Gastrocnemius medialis (tissue), 4 donors: ENCODE results near the gene PLA2G2F.

Experiments used
- CTCF ChIP-seq, 5 experiments: fragments of 450-650 bp in 3 of 5; fragments of 200-600 bp in 2 of 5; sonication (generic) in 2 of 5; IDR thresholded peaks in 4 of 5; conservative IDR thresholded peaks in 1 of 5; 1 replicate in 4 of 5; 2 replicates in 1 of 5; pipeline ENCODE4 v1.5.1; 2016 to 2019; ENCODE audit warnings: antibody characterized with exemption in 5 of 5, mild to moderate bottlenecking in 3 of 5, moderate library complexity in 3 of 5
- POLR2A ChIP-seq, 2 donors: fragments of 450-650 bp; IDR thresholded peaks; one replicate each; pipeline ENCODE4 v1.6.1; 2017; ENCODE audit warnings: antibody characterized with exemption in 2 of 2, mild to moderate bottlenecking in 2 of 2, moderate library complexity in 2 of 2

- TF ChIP-seq CTCF (IDR thresholded peaks at IDR 0.05 in 4 of 5, conservative IDR thresholded peaks at IDR 0.05 in 1 of 5) (no peak), POLR2A (IDR thresholded peaks at IDR 0.05) (no peak)
Observed at GRCh38 chr1:20169932-20170331, 30.8 kb downstream of the PLA2G2F start.
